GM12878 (cell line): ENCODE results near the gene RFT1. TPM values are rescaled to one million over a fixed set of nuclear protein-coding genes. Genes with fewer than 3 reads are reported as not detected.

ENCODE experiments used
- ATAC-seq: fragments of 200-7000 bp; cut with Tn5 transposase; 3 replicates; pipeline ENCODE4 v1.9.1; 2020; ENCODE audit warnings: mild to moderate bottlenecking, moderate library complexity
- BruUV-seq: library from RNA; stranded (reverse); fragments of 400-500 nt; replicated peaks from 2 replicates; lab custom pipeline; 2021; lab: Mats Ljungman, UMichigan
- CTCF ChIA-PET: fragments of 300-600 bp; sonication (Branson Sonifier 250); formaldehyde crosslinking; extraction: SDS; loops from one replicate; lab custom pipeline; 2021; ENCODE audit warnings: inconsistent platforms; lab: Yijun Ruan, JAX
- POLR2A ChIA-PET: fragments of 350-600 bp; formaldehyde crosslinking; extraction: SDS; loops from one replicate; lab custom pipeline; 2021; ENCODE audit warnings: inconsistent platforms; lab: Charles Lee
- RAD21 ChIA-PET: fragments of 300-600 bp; sonication (Branson Sonifier 250); formaldehyde crosslinking; loops from one replicate; lab custom pipeline; 2023; ENCODE audit warnings: antibody characterized with exemption; ENCODE audit not compliant: unreplicated experiment; lab: Charles Lee
- SMC1A ChIA-PET: fragments of 300-600 bp; sonication (Branson Sonifier 250); formaldehyde crosslinking; loops from one replicate; lab custom pipeline; 2023; ENCODE audit not compliant: unreplicated experiment, uncharacterized antibody; lab: Charles Lee
- DNase-seq: peaks from one replicate; pipeline ENCODE4 v3.0.0-alpha.2; 2011; ENCODE audit warnings: low read depth, low spot score
- FAIRE-seq: peaks from 3 replicates; lab custom pipeline; 2011; peaks lifted over from hg19 to GRCh38; lab: Jason Lieb, UNC
- H2AFZ ChIP-seq: 2 replicates; pipeline ENCODE4 v1.6.0; 2011; ENCODE audit warnings: low read depth, low read length, control low read depth; ENCODE audit not compliant: control insufficient read depth
- H3K27ac ChIP-seq: 2 replicates; pipeline ENCODE4 v1.5.1; 2011; ENCODE audit warnings: control low read depth; ENCODE audit not compliant: control insufficient read depth, insufficient read depth
- H3K27me3 ChIP-seq, 2 experiments: replicated peaks in 1 of 2; 2 replicates each; pipeline versions ENCODE4 v1.6.0 to v1.6.1; 2011; ENCODE audit warnings: low read length in 1 of 2; ENCODE audit not compliant: control insufficient read depth in 2 of 2, insufficient read depth in 2 of 2
- H3K36me3 ChIP-seq, 2 experiments: 2 replicates each; pipeline ENCODE4 v1.5.1; 2011; ENCODE audit warnings: low read length in 1 of 2; ENCODE audit not compliant: control insufficient read depth in 2 of 2, insufficient read depth in 2 of 2
- H3K4me1 ChIP-seq: 2 replicates; pipeline ENCODE4 v1.6.1; 2011; ENCODE audit warnings: mild to moderate bottlenecking, low read length, moderate library complexity, mixed read lengths; ENCODE audit not compliant: control insufficient read depth, insufficient read depth
- H3K4me2 ChIP-seq: 2 replicates; pipeline ENCODE4 v1.6.0; 2011; ENCODE audit warnings: control low read depth; ENCODE audit not compliant: control insufficient read depth, insufficient read depth
- H3K4me3 ChIP-seq: fragments of 200-600 bp; sonication (generic); 2 replicates; pipeline ENCODE4 v1.5.1; 2016
- H3K79me2 ChIP-seq: 2 replicates; pipeline ENCODE4 v1.6.0; 2011; ENCODE audit warnings: low read length; ENCODE audit not compliant: control insufficient read depth, insufficient read depth
- H3K9ac ChIP-seq: 2 replicates; pipeline ENCODE4 v1.8.0; 2011; ENCODE audit warnings: low read length, control low read depth, mixed read lengths; ENCODE audit not compliant: control insufficient read depth, insufficient read depth
- H3K9me3 ChIP-seq: replicated peaks from 3 replicates; pipeline ENCODE4 v1.5.1; 2011; ENCODE audit warnings: mild to moderate bottlenecking, low read length; ENCODE audit not compliant: control insufficient read depth, insufficient read depth
- H4K20me1 ChIP-seq: 2 replicates; pipeline ENCODE4 v1.6.0; 2011; ENCODE audit not compliant: control insufficient read depth, insufficient read depth
- CBX5 ChIP-seq: sonication (generic); IDR thresholded peaks from 2 replicates; pipeline ENCODE4 v1.6.1; 2016; ENCODE audit warnings: low read depth, moderate library complexity, mild to moderate bottlenecking, inconsistent platforms
- CHD2 ChIP-seq: IDR thresholded peaks from 2 replicates; pipeline ENCODE4 v1.6.1; 2011; ENCODE audit warnings: low read depth, low read length, improper control_type of control experiment, borderline replicate concordance
- CTCF ChIP-seq, 3 experiments: IDR thresholded peaks in 2 of 3; conservative IDR thresholded peaks in 1 of 3; 2 replicates each; pipeline ENCODE4 v1.5.1; 2011; ENCODE audit warnings: low read depth in 3 of 3, low read length in 3 of 3, mild to moderate bottlenecking in 3 of 3, control low read depth in 2 of 3, moderate library complexity in 2 of 3, inconsistent platforms in 1 of 3, mixed read lengths in 1 of 3; ENCODE audit not compliant: control insufficient read depth in 2 of 3, insufficient read depth in 1 of 3; ENCODE audit errors: extremely low read depth in 1 of 3
- EP300 ChIP-seq, 2 experiments: fragments of 150-350 bp in 1 of 2; IDR thresholded peaks; 2 replicates each; pipeline ENCODE4 v1.6.1; 2011 to 2012; ENCODE audit warnings: low read depth in 2 of 2, low read length in 2 of 2, borderline replicate concordance in 1 of 2, improper control_type of control experiment in 1 of 2, inconsistent platforms in 1 of 2; ENCODE audit not compliant: control insufficient read depth in 1 of 2
- FOS ChIP-seq: IDR thresholded peaks from 3 replicates; pipeline ENCODE4 v1.6.1; 2011; ENCODE audit warnings: borderline replicate concordance; ENCODE audit not compliant: insufficient read length; ENCODE audit errors: extremely low read depth
- NRF1 ChIP-seq: conservative IDR thresholded peaks from 2 replicates; pipeline ENCODE4 v1.6.1; 2011; ENCODE audit warnings: mild to moderate bottlenecking, low read depth, low read length, improper control_type of control experiment
- PKNOX1 ChIP-seq: fragments of 450-650 bp; IDR thresholded peaks from 2 replicates; pipeline ENCODE4 v1.6.1; 2016; ENCODE audit warnings: mild to moderate bottlenecking
- RAD21 ChIP-seq: IDR thresholded peaks from 2 replicates; pipeline ENCODE4 v1.6.1; 2011; ENCODE audit warnings: mild to moderate bottlenecking, low read depth, low read length, moderate library complexity; ENCODE audit not compliant: insufficient read depth
- SRF ChIP-seq, 2 experiments: IDR thresholded peaks; 2 replicates each; pipeline ENCODE4 v1.6.1; 2011; ENCODE audit warnings: low read depth in 2 of 2, low read length in 2 of 2, mild to moderate bottlenecking in 1 of 2, moderate library complexity in 1 of 2
- STAT1 ChIP-seq: fragments of 450-650 bp; conservative IDR thresholded peaks from 2 replicates; pipeline ENCODE4 v1.6.1; 2014; ENCODE audit warnings: antibody characterized with exemption, mild to moderate bottlenecking
- TBL1XR1 ChIP-seq: IDR thresholded peaks from 2 replicates; pipeline ENCODE4 v1.6.1; 2012; ENCODE audit warnings: low read depth, low read length, improper control_type of control experiment
- TCF7 ChIP-seq: IDR thresholded peaks from 2 replicates; pipeline ENCODE4 v1.6.1; 2014; ENCODE audit warnings: antibody characterized with exemption, borderline replicate concordance
- YBX1 ChIP-seq: fragments of 450-650 bp; IDR thresholded peaks from 2 replicates; pipeline ENCODE4 v1.6.1; 2016; ENCODE audit warnings: antibody characterized with exemption
- WGBS: methylation state at CpG from one replicate; pipeline ENCODE4 v1.1.6; 2016; ENCODE audit warnings: low lambda C conversion rate; ENCODE audit not compliant: insufficient replicate concordance, insufficient coverage; ENCODE audit errors: missing lambda C conversion rate; 5-methylcytosine and 5-hydroxymethylcytosine counted together
- in situ Hi-C: fragments of 300-500 bp; cut with MboI; formaldehyde crosslinking; loops from 9 replicates; pipeline ENCODE4 v1.14.3; 2018; ENCODE audit warnings: mixed read lengths
- intact Hi-C: fragments of 100-400 bp; cut with micrococcal nuclease; formaldehyde crosslinking; loops from one replicate; pipeline ENCODE4 v1.14.2; 2022; ENCODE audit not compliant: unreplicated experiment
- polyA plus RNA-seq, 11 experiments: library from polyadenylated mRNA; depleted of rRNA in 4 of 11; unstranded in 6 of 11; stranded (reverse) in 5 of 11; fragments of >200 nt; fragmentation: Nextera tagmentation in 4 of 11; fragmentation: Illumina TruSeq in 1 of 11; extraction: Ambion mirVana in 4 of 11; extraction: Trizol in 1 of 11; gene quantifications; 1 replicate in 1 of 11; 2 replicates in 10 of 11; pipeline versions ENCODE4 v1.2.1 to v1.2.3, GENCODE V29; 2011 to 2016; ENCODE audit warnings: inconsistent platforms in 2 of 11, missing spikeins in 2 of 11, low read depth in 1 of 11
- total RNA-seq, 4 experiments: library from RNA; depleted of rRNA in 3 of 4; stranded (reverse); fragments of >200 nt in 3 of 4; fragmentation: Illumina TruSeq in 1 of 4; extraction: Trizol in 1 of 4; gene quantifications; 2 replicates each; pipeline versions ENCODE4 v1.2.1 to v1.2.3, GENCODE V29; 2013 to 2021

The RFT1 gene
- total and polyA plus RNA-seq, 10 of the 15 experiments (the other 5 are each of a cell fraction or from before 2014, with no cell fraction given): 16.6 to 75.1 (median 34.5) TPM

- TF ChIP-seq CTCF (IDR thresholded peaks at IDR 0.05 in 2 of 3, conservative IDR thresholded peaks at IDR 0.05 in 1 of 3; ENCODE audit: control insufficient read depth in 2 of 3, extremely low read depth in 1 of 3, insufficient read depth in 1 of 3, low read depth in 3 of 3, low read length in 3 of 3) (no peak), YBX1 (no peak), CBX5 (no peak), NRF1 (no peak)
Measured at GRCh38 chr3:53084310-53085001, 45.8 kb downstream of the RFT1 start (continued).

GRCh38 chr3:53083949-53084309, 46.3 kb downstream of the RFT1 start:
- Histone ChIP-seq H3K9me3 (no peaks in the 10 kb centered on the region), H3K4me2 (no peak overlapping the region), H4K20me1 (no peaks in the 10 kb centered on the region), H2AFZ (no peak overlapping the region), H3K27me3 (no peaks in the 10 kb centered on the region), H3K4me3 (no peak overlapping the region), H3K27ac (no peak overlapping the region), H3K4me1 (no peaks in the 10 kb centered on the region), H3K79me2 (no peaks in the 10 kb centered on the region), H3K9ac (no peak overlapping the region), H3K36me3 (no peaks in the 10 kb centered on the region; a peak in 4 of 4 replicates)
- FAIRE-seq (no peak), DNase-seq (no peak), ATAC-seq (no peak)
- POLR2A ChIA-PET: no interaction called here
- RAD21 ChIA-PET: no interaction called here
- 73% methylated on average over 3 of the region's 3 CpGs for WGBS
- in situ Hi-C loops (no loop called here), intact Hi-C loops (no loop called here)
- no TSS peak for BruUV-seq
- SMC1A ChIA-PET: interaction anchor here (0.8 to 0.9 kb wide), 2 partner anchors 21 to 58 kb away, joined by 3 read pairs; no protein-coding TSS in a partner anchor
- CTCF ChIA-PET: no interaction called here
- TF ChIP-seq SRF (IDR thresholded peaks at IDR 0.05; ENCODE audit: low read depth in 2 of 2, low read length in 2 of 2): no peak
- TF ChIP-seq PKNOX1: no peak
- TF ChIP-seq RAD21: no peak
- no peak for TF ChIP-seq CHD2
- no peak for TF ChIP-seq TBL1XR1
- TF ChIP-seq TCF7: no peak
- no peak for TF ChIP-seq STAT1
- no peak for TF ChIP-seq FOS
- TF ChIP-seq EP300 (IDR thresholded peaks at IDR 0.05; ENCODE audit: borderline replicate concordance in 1 of 2, control insufficient read depth in 1 of 2, low read depth in 2 of 2, low read length in 2 of 2): no peak
